Panc1 (cell line): Measurements from ENCODE around the gene TMEM150B. TPM values are rescaled to one million over a fixed set of nuclear protein-coding genes. Genes with fewer than 3 reads are reported as not detected.

ENCODE experiments used
- ATAC-seq: fragments of 200-7000 bp; cut with Tn5 transposase; 2 replicates; pipeline ENCODE4 v1.9.1; 2020; ENCODE audit warnings: mild to moderate bottlenecking, moderate library complexity
- BruUV-seq: library from RNA; stranded (reverse); fragments of 400-500 nt; replicated peaks from 2 replicates; lab custom pipeline; 2021; lab: Mats Ljungman, UMichigan
- CTCF ChIA-PET: fragments of 300-600 bp; sonication (Branson Sonifier 250); formaldehyde crosslinking; loops from one replicate; lab custom pipeline; 2022; ENCODE audit warnings: antibody characterized with exemption; lab: Charles Lee
- POLR2A ChIA-PET: fragments of 300-600 bp; sonication (Branson Sonifier 250); formaldehyde crosslinking; loops from one replicate; lab custom pipeline; 2022; ENCODE audit warnings: antibody characterized with exemption; lab: Charles Lee
- DNase-seq: peaks from one replicate; pipeline ENCODE4 v3.0.0-alpha.2; 2010; ENCODE audit warnings: low read depth, low spot score
- H3K27ac ChIP-seq: 2 replicates; pipeline ENCODE4 v1.5.1; 2011; ENCODE audit warnings: mild to moderate bottlenecking, low read length, inconsistent platforms
- H3K27me3 ChIP-seq: fragments of 200-500 bp; sonication (Bioruptor generic); 2 replicates; pipeline ENCODE4 v1.6.0; 2014; ENCODE audit warnings: low read length, inconsistent platforms; ENCODE audit not compliant: control insufficient read depth, insufficient read depth
- H3K36me3 ChIP-seq: fragments of 200-500 bp; sonication (Bioruptor generic); 2 replicates; pipeline ENCODE4 v1.5.1; 2014; ENCODE audit warnings: inconsistent platforms, mild to moderate bottlenecking, low read length, moderate library complexity; ENCODE audit not compliant: control insufficient read depth, insufficient read depth
- H3K4me1 ChIP-seq: 2 replicates; pipeline ENCODE4 v1.5.1; 2011; ENCODE audit warnings: inconsistent platforms, mild to moderate bottlenecking, low read length, moderate library complexity; ENCODE audit not compliant: control insufficient read depth, insufficient read depth
- H3K4me3 ChIP-seq, 2 experiments: 2 replicates each; pipeline ENCODE4 v1.5.1; 2011 to 2012; ENCODE audit warnings: low read depth in 2 of 2, low read length in 2 of 2, mild to moderate bottlenecking in 2 of 2, inconsistent platforms in 1 of 2, moderate library complexity in 1 of 2
- H3K9me3 ChIP-seq: fragments of 200-500 bp; sonication (Bioruptor generic); 2 replicates; pipeline ENCODE4 v1.5.1; 2014; ENCODE audit warnings: low read depth, mild to moderate bottlenecking, inconsistent platforms, low read length, moderate library complexity; ENCODE audit not compliant: control insufficient read depth, insufficient read depth
- CTCF ChIP-seq: fragments of 450-650 bp; IDR thresholded peaks from 2 replicates; pipeline ENCODE4 v1.5.1; 2017; ENCODE audit warnings: mild to moderate bottlenecking
- POLR2AphosphoS5 ChIP-seq: IDR thresholded peaks from 2 replicates; pipeline ENCODE4 v1.6.1; 2012; ENCODE audit warnings: mild to moderate bottlenecking, low read depth, low read length, moderate library complexity
- SIN3A ChIP-seq: IDR thresholded peaks from 2 replicates; pipeline ENCODE4 v1.6.1; 2012; ENCODE audit warnings: low read depth, mild to moderate bottlenecking, low read length, moderate library complexity, borderline replicate concordance; ENCODE audit not compliant: insufficient read depth
- TCF7L2 ChIP-seq: IDR thresholded peaks from 2 replicates; pipeline ENCODE4 v1.6.1; 2011; ENCODE audit warnings: mild to moderate bottlenecking, low read depth, low read length, inconsistent platforms
- in situ Hi-C: cut with HindIII; loops from 2 replicates; pipeline ENCODE4 v1.10.0; 2016; ENCODE audit warnings: low sequenced_read_pairs, low pct_unique_long_range_greater_than_20kb
- intact Hi-C: fragments of 100-400 bp; cut with micrococcal nuclease; formaldehyde crosslinking; loops from one replicate; pipeline ENCODE4 v1.10.0; 2022; ENCODE audit not compliant: unreplicated experiment
- total RNA-seq: library from RNA; stranded (reverse); gene quantifications from one replicate; pipeline ENCODE4 v1.2.1, GENCODE V29; 2021; ENCODE audit not compliant: unreplicated experiment
- TF ChIP-seq, protein P1 (sequence below), 2 experiments: IDR thresholded peaks; 2 replicates each; pipeline ENCODE4 v1.6.1; 2011 to 2012; ENCODE audit warnings: low read depth in 2 of 2, control low read depth in 1 of 2, low read length in 1 of 2, mild to moderate bottlenecking in 1 of 2, moderate library complexity in 1 of 2; ENCODE audit not compliant: insufficient read depth in 1 of 2

The TMEM150B gene
- total RNA-seq, 1 experiment from 2014 or later = not detected

DNA sequence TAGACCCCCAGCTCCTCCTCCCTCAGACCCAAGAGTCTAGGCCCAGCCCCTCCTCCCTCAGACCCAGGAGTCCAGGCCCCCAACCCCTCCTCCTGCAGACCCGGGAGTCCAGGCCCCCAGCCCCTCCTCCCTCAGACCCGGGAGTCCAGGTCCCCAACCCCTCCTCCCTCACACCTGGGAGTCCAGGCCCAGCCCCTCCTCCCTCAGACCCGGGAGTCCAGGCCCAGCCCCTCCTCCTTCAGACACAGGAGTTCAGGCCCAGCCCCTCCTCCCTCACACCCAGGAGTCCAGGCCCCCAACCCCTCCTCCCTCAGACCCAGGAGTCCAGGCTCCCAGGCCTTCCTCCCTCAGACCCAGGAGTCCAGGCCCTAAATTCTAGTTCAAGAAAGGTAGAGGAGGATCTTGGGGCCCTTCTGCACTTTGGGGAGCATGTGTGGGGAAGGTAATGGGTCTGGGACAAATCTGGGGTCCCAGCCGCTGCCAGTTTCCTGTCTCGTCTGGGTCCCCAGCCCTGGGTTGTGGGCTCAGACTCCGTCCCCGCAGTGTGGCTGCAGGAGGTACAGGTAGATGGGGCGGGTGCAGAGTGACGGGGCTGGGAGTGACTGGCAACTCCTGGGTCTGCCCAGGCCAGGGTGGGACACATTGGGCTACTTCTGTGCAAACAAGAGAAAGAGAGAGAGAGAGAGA, 48.3 kb upstream of the TMEM150B start:
- CTCF ChIA-PET = no interaction called here
- no TSS peak for BruUV-seq
- Histone ChIP-seq H3K9me3 (no peaks in the 10 kb centered on the region), H3K4me3 (no peak overlapping the region; a peak in 1 of 4 replicates), H3K4me1 (peaks cover 54% of the 10 kb centered on the region), H3K27me3 (no peaks in the 10 kb centered on the region), H3K27ac (peak overlapping the region; percentile 32; the same call in 1 of the 2 replicates), H3K36me3 (no peaks in the 10 kb centered on the region)
- intact Hi-C loops (loop anchor here (10.0 kb wide), 1 partner anchor 79 kb away; no protein-coding TSS in a partner anchor), in situ Hi-C loops (no loop called here)
- DNase-seq (no peak), ATAC-seq (peak; percentile 11)
- POLR2A ChIA-PET = interaction anchor here (0.5 to 0.7 kb wide), 2 partner anchors 58 to 164 kb away, joined by 3 read pairs; no protein-coding TSS in a partner anchor
- TF ChIP-seq, protein P1, sequence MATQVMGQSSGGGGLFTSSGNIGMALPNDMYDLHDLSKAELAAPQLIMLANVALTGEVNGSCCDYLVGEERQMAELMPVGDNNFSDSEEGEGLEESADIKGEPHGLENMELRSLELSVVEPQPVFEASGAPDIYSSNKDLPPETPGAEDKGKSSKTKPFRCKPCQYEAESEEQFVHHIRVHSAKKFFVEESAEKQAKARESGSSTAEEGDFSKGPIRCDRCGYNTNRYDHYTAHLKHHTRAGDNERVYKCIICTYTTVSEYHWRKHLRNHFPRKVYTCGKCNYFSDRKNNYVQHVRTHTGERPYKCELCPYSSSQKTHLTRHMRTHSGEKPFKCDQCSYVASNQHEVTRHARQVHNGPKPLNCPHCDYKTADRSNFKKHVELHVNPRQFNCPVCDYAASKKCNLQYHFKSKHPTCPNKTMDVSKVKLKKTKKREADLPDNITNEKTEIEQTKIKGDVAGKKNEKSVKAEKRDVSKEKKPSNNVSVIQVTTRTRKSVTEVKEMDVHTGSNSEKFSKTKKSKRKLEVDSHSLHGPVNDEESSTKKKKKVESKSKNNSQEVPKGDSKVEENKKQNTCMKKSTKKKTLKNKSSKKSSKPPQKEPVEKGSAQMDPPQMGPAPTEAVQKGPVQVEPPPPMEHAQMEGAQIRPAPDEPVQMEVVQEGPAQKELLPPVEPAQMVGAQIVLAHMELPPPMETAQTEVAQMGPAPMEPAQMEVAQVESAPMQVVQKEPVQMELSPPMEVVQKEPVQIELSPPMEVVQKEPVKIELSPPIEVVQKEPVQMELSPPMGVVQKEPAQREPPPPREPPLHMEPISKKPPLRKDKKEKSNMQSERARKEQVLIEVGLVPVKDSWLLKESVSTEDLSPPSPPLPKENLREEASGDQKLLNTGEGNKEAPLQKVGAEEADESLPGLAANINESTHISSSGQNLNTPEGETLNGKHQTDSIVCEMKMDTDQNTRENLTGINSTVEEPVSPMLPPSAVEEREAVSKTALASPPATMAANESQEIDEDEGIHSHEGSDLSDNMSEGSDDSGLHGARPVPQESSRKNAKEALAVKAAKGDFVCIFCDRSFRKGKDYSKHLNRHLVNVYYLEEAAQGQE (IDR thresholded peaks at IDR 0.05; ENCODE audit: insufficient read depth in 1 of 2, low read depth in 2 of 2, low read length in 1 of 2) = no peak
- no peak for TF ChIP-seq POLR2AphosphoS5
- TF ChIP-seq SIN3A = no peak
- TF ChIP-seq CTCF = no peak
- TF ChIP-seq TCF7L2 = no peak

DNA sequence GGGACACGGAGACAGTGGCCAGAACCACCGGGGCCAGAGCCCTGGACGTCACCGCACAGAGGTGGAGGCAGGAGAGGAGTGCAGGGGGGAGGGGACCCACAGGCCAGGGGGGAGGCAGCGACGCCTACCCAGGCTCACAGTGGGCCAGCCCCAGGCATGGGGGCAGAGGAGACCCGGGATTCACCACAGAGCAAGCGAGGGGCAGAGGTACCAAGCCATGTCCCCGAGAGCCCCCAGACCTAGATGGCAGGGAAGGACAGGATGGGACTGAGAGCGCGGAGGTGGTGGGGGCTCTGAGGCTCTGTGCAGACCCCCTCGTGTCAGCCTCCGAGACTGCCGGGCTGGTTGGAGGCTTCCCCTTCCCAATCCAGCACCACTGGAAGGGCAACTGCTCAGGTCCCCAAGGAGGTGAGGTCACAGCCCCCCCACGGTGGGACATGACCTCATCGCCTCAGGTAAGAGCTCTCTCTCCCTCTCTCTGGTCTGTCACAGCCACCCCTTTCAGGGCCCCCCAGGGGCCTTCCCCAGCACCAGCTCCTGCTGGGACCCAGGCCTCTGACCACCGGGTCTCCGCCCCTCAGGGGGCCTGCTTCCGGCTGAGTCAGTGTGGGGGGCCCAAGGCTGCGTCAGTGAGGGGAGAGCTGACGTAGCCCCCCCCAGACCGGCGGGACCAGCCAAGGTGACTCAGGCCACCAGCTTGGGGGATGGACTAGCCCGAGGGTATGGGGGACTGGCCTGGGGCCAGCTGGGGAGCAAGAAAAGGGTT, 47.4 kb upstream of the TMEM150B start:
- TF ChIP-seq TCF7L2 (no peak), POLR2AphosphoS5 (no peak), SIN3A (no peak), CTCF (no peak)
- TF ChIP-seq, protein P1 (IDR thresholded peaks at IDR 0.05; ENCODE audit: insufficient read depth in 1 of 2, low read depth in 2 of 2, low read length in 1 of 2) = no peak
- in situ Hi-C loops (no loop called here), intact Hi-C loops (loop anchor here (10.0 kb wide), 1 partner anchor 78 kb away; no protein-coding TSS in a partner anchor)
- ATAC-seq = no peak
- no peak for DNase-seq
- H3K27me3 ChIP-seq = no peaks in the 10 kb centered on the region
- H3K27ac ChIP-seq = peak overlapping the region; percentile 6; the same call in 1 of the 2 replicates
- CTCF ChIA-PET = no interaction called here
- no TSS peak for BruUV-seq
- no peak overlapping the region for H3K4me3 ChIP-seq
- H3K9me3 ChIP-seq = no peaks in the 10 kb centered on the region
- H3K4me1 ChIP-seq = peaks cover 47% of the 10 kb centered on the region
- POLR2A ChIA-PET = interaction anchor here (0.5 kb wide), 1 partner anchor 163 kb away, joined by 3 read pairs; no protein-coding TSS in a partner anchor
- no peaks in the 10 kb centered on the region for H3K36me3 ChIP-seq
